Measurements from ENCODE around the gene ATP1A3. TPM values are rescaled to one million over a fixed set of nuclear protein-coding genes. Genes with fewer than 3 reads are reported as not detected.

Gene ATP1A3
- polyA plus RNA-seq, 1 of the 3 experiments (the other 2 are of a cell fraction): 0.77 TPM

DNA sequence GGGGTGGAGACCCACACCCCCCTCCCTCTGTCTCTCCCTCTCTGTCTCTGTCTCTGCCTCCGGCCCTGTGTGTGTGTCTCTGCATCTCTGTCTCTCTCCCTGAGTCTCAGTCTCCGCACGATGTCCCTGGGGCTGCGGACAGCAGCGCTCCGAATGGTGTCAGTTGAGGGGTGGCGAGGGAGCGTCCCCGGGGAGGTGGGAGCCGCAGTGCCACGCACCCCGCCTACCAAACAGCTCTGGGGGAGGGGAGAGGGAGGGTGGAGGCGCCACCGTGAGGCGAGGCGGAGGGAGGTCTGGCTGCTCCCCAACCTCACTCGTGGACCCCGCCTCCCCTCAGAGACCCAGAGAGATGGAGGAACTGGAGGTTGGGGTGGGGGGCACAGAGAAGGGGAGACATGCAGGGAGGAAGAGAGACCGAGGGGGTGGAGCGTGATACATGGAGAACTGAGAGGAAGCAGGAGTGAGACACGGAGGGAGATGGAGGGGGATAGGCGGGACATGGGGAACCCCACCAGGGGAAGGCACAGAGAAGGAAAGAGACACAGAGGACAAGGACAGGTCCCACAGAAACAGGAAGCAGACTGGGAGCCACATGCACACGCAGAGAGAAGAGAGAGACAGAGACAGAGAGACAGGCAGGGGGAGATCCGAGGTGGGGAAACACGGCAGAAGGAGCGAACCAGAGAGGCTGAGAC is 73.0 kb downstream of the ATP1A3 start:
- Histone ChIP-seq H3K4me2 (no peak overlapping the region), H3F3A (replicated peaks; ENCODE audit: insufficient read depth) (no peaks in the 10 kb centered on the region), H3K9ac (no peak overlapping the region), H3K27ac (ENCODE audit: low read depth in 2 of 2, low read length in 1 of 2) (no peak overlapping the region), H3K9me2 (no peaks in the 10 kb centered on the region), H4K20me1 (ENCODE audit: insufficient read depth) (no peaks in the 10 kb centered on the region), H3K9me3 (no peaks in the 10 kb centered on the region), H3K36me3 (replicated peaks in 1 of 2; ENCODE audit: control insufficient read depth in 1 of 2, insufficient read depth in 2 of 2, low read length in 1 of 2) (no peaks in the 10 kb centered on the region), H2AFZ (ENCODE audit: low read depth) (no peak overlapping the region), H3K27me3 (ENCODE audit: insufficient read depth) (peaks cover 8% of the 10 kb centered on the region; the same call in 1 of the 2 replicates), H3K79me2 (ENCODE audit: insufficient read depth) (no peaks in the 10 kb centered on the region), H3K4me3 (ENCODE audit: low read depth in 2 of 2, low read length in 1 of 2) (no peak overlapping the region), H3K4me1 (ENCODE audit: control insufficient read depth in 1 of 2, insufficient read depth in 2 of 2, low read depth in 1 of 2, low read length in 1 of 2) (no peaks in the 10 kb centered on the region; a peak in 1 of 4 replicates)
- no peak for DNase-seq
- 67% methylated on average over 26 of the region's 26 CpGs for WGBS (ENCODE audit: low lambda C conversion rate)
- ChIA-PET POLR2A (no interaction called here), CTCF (no interaction called here)
- TF ChIP-seq EZH2phosphoT487 (IDR thresholded peaks at IDR 0.05; ENCODE audit: borderline replicate concordance, low read depth): no peak

DNA sequence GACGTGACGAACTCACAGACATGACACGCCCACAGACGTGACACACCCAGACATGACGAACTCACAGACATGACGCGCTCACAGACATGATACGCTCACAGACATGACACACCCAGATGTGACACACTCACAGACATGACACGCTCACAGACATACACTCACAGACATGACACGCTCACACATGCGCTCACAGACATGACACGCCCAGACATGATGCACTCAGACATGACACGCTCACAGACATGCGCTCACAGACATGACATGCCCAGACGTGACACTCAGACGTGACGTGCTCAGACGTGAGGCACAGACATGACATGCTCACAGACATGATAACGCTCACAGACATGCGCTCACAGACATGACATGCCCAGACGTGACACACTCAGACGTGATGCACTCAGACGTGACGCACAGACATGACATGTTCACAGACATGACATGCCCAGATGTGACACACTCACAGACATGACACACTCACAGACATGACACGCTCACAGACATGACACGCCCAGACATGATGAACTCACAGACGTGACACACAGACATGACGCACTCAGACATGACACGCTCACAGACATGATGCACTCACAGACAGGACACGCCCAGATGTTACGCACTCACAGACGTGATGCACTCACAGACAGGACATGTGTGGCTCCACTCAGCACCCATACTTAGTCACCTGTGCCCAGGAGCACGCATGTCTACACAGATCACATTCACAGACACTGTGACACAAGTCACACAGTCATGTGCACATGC is 73.9 kb downstream of the ATP1A3 start:
- H3F3A ChIP-seq (replicated peaks; ENCODE audit: insufficient read depth): no peaks in the 10 kb centered on the region
- CTCF ChIA-PET: interaction anchor here (1.2 kb wide), 1 partner anchor 47 kb away, joined by 5 read pairs; no protein-coding TSS in a partner anchor

More for the DNA sequence above, 73.9 kb downstream of the ATP1A3 start:
- 90% methylated on average over 33 of the region's 33 CpGs for WGBS (ENCODE audit: low lambda C conversion rate)
- DNase-seq: no peak
- H3K4me3 ChIP-seq (ENCODE audit: low read depth in 2 of 2, low read length in 1 of 2): no peak overlapping the region
- H3K9me3 ChIP-seq: no peaks in the 10 kb centered on the region
- POLR2A ChIA-PET: no interaction called here
- H4K20me1 ChIP-seq (ENCODE audit: insufficient read depth): no peaks in the 10 kb centered on the region
- no peak overlapping the region for H3K4me2 ChIP-seq
- H3K27ac ChIP-seq (ENCODE audit: low read depth in 2 of 2, low read length in 1 of 2): no peak overlapping the region
- H3K36me3 ChIP-seq (replicated peaks in 1 of 2; ENCODE audit: control insufficient read depth in 1 of 2, insufficient read depth in 2 of 2, low read length in 1 of 2): no peaks in the 10 kb centered on the region
- H2AFZ ChIP-seq (ENCODE audit: low read depth): no peak overlapping the region
- no peak overlapping the region for H3K9ac ChIP-seq
- peaks cover 17% of the 10 kb centered on the region; the same call in 1 of the 2 replicates for H3K27me3 ChIP-seq (ENCODE audit: insufficient read depth)
- H3K4me1 ChIP-seq (ENCODE audit: control insufficient read depth in 1 of 2, insufficient read depth in 2 of 2, low read depth in 1 of 2, low read length in 1 of 2): no peaks in the 10 kb centered on the region; a peak in 1 of 4 replicates
- H3K79me2 ChIP-seq (ENCODE audit: insufficient read depth): no peaks in the 10 kb centered on the region
- TF ChIP-seq MEF2A (IDR thresholded peaks at IDR 0.05; ENCODE audit: borderline replicate concordance, low read depth) (no peak), NFIC (IDR thresholded peaks at IDR 0.05; ENCODE audit: borderline replicate concordance) (no peak), FOXM1 (IDR thresholded peaks at IDR 0.05; ENCODE audit: low read depth) (no peak), FOXJ3 (CRISPR knock-in tag; IDR thresholded peaks at IDR 0.05) (no peak)
- TF ChIP-seq, protein P1, sequence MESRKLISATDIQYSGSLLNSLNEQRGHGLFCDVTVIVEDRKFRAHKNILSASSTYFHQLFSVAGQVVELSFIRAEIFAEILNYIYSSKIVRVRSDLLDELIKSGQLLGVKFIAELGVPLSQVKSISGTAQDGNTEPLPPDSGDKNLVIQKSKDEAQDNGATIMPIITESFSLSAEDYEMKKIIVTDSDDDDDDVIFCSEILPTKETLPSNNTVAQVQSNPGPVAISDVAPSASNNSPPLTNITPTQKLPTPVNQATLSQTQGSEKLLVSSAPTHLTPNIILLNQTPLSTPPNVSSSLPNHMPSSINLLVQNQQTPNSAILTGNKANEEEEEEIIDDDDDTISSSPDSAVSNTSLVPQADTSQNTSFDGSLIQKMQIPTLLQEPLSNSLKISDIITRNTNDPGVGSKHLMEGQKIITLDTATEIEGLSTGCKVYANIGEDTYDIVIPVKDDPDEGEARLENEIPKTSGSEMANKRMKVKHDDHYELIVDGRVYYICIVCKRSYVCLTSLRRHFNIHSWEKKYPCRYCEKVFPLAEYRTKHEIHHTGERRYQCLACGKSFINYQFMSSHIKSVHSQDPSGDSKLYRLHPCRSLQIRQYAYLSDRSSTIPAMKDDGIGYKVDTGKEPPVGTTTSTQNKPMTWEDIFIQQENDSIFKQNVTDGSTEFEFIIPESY (IDR thresholded peaks at IDR 0.05; ENCODE audit: borderline replicate concordance, low read depth): no peak
- no peaks in the 10 kb centered on the region for H3K9me2 ChIP-seq

All from SK-N-SH (cell line).